Karpas-422 (cell line): Measurements from ENCODE around the gene TRAF3. TPM values are rescaled to one million over a fixed set of nuclear protein-coding genes. Genes with fewer than 3 reads are reported as not detected.
"Not testable (repeated sequence)": the region's sequence is repeated elsewhere in the genome, so short reads cannot be mapped to it uniquely, and the experiment has no call there.

ENCODE experiments used
- DNase-seq: peaks from one replicate; pipeline ENCODE4 v3.0.0-alpha.2; 2015
- H2AFZ ChIP-seq: fragments of 200-600 bp; sonication (generic); 2 replicates; pipeline ENCODE4 v1.6.1; 2014; ENCODE audit warnings: antibody characterized with exemption, low read length, mixed read lengths
- H3K27ac ChIP-seq: fragments of 200-600 bp; sonication (generic); 2 replicates; pipeline ENCODE4 v1.5.1; 2014; ENCODE audit warnings: mild to moderate bottlenecking, low read length, moderate library complexity
- H3K27me3 ChIP-seq: fragments of 200-600 bp; sonication (generic); 2 replicates; pipeline ENCODE4 v1.6.1; 2014; ENCODE audit warnings: low read length, mixed read lengths
- H3K36me3 ChIP-seq: fragments of 200-600 bp; sonication (generic); 2 replicates; pipeline ENCODE4 v1.6.1; 2014; ENCODE audit warnings: low read length, mixed read lengths; ENCODE audit not compliant: insufficient read depth
- H3K4me1 ChIP-seq: fragments of 200-600 bp; sonication (generic); 2 replicates; pipeline ENCODE4 v1.6.1; 2014; ENCODE audit warnings: mild to moderate bottlenecking, low read length, mixed read lengths
- H3K4me2 ChIP-seq: fragments of 200-600 bp; sonication (generic); 2 replicates; pipeline ENCODE4 v1.6.1; 2014; ENCODE audit warnings: low read length, low read depth, mild to moderate bottlenecking; ENCODE audit not compliant: poor library complexity, severe bottlenecking
- H3K4me3 ChIP-seq: fragments of 200-600 bp; sonication (generic); 2 replicates; pipeline ENCODE4 v1.5.1; 2014; ENCODE audit warnings: mild to moderate bottlenecking, antibody characterized with exemption, low read length, mixed read lengths
- H3K79me2 ChIP-seq: fragments of 200-600 bp; sonication (generic); 2 replicates; pipeline ENCODE4 v1.6.1; 2014; ENCODE audit warnings: mild to moderate bottlenecking, low read length, mixed read lengths
- H3K9ac ChIP-seq: fragments of 200-600 bp; sonication (generic); 2 replicates; pipeline ENCODE4 v1.6.0; 2014; ENCODE audit warnings: low read length
- H3K9me2 ChIP-seq: fragments of 200-600 bp; sonication (generic), shearing (Covaris generic); replicated peaks from 2 replicates; pipeline ENCODE4 v1.6.0; 2014; ENCODE audit warnings: mild to moderate bottlenecking, low read length, moderate library complexity; ENCODE audit not compliant: insufficient read depth
- H3K9me3 ChIP-seq: fragments of 300-700, 200-600 bp; sonication (generic); 2 replicates; pipeline ENCODE4 v1.6.1; 2014; ENCODE audit warnings: low read length, mixed read lengths
- H4K20me1 ChIP-seq: fragments of 200-600 bp; sonication (generic); 2 replicates; pipeline ENCODE4 v1.6.1; 2014; ENCODE audit warnings: mild to moderate bottlenecking, antibody characterized with exemption, low read length, low read depth; ENCODE audit not compliant: insufficient read depth
- total RNA-seq: library from RNA; depleted of rRNA; stranded (reverse); fragments of >200 nt; shearing (Covaris generic); gene quantifications from 2 replicates; pipeline ENCODE4 v1.2.3, GENCODE V29; 2014; ENCODE audit warnings: low replicate concordance

TRAF3 gene
- total RNA-seq, 1 experiment from 2014 or later, result 79.1 TPM

DNA sequence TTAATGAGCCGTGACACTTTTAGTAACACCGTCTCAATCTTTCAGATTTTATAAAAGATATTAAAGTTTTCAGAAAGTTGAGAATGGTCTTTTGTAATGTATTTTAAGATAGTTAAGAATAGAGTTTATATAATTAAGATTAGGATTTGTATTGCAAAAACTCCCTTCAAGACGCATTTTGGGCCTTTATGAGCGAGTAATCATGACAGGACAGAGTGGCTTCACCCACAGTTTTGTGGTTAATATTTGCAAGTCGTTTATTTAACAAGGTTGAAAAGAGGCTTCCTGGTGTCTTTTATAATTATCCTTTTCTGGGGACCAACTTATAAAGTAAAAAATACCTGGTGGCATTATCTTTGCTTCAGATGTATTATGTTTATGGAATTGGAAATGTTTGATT is 44.0 kb downstream of the TRAF3 start:
- peaks cover 46% of the 10 kb centered on the region; the same call in 1 of the 2 replicates for H4K20me1 ChIP-seq

DNA sequence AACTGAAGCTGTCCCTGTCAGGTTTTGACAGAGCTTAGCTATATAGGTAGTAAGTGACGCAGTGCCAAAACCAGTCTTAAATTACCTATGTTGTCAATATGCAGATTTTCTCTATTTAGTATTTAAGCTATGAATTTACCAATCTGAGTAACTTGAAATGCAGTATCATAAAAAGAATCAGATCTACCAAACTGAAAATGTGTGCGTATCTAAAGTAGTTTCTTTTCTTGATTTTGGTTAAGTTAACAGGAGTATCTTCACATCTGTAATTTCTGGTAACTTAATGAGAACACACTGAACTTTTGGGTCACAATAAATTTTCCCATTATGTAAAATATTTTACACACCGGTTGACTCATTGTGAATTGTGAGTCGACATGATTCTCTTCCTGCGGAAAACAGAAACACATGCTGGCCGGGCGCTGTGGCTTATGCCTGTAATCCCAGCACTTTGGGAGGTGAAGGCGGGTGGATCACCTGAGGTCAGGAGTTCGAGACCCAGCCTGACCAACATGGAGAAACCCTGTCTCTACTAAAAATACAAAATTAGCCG is 45.1 kb downstream of the TRAF3 start:
- H3K4me3 ChIP-seq, result no peak overlapping the region
- peaks cover 95% of the 10 kb centered on the region for H3K4me1 ChIP-seq
- 0 out of 2 replicates have a peak, but pooled peaks cover 3% of the 10 kb centered on the region for H3K36me3 ChIP-seq
- H3K27me3 ChIP-seq, result no peaks in the 10 kb centered on the region
- peaks cover 98% of the 10 kb centered on the region for H3K79me2 ChIP-seq
- peaks cover 42% of the 10 kb centered on the region; the same call in 1 of the 2 replicates for H4K20me1 ChIP-seq
- no peak for DNase-seq
- no peaks in the 10 kb centered on the region for H3K9me2 ChIP-seq
- peak overlapping the region; percentile 5; the same call in 1 of the 2 replicates for H3K9ac ChIP-seq
- no peaks in the 10 kb centered on the region for H3K9me3 ChIP-seq
- H3K4me2 ChIP-seq, result peak overlapping the region; percentile 53
- H2AFZ ChIP-seq, result no peak overlapping the region
- H3K27ac ChIP-seq, result peak overlapping the region; percentile 83

More for the DNA sequence above, 44.0 kb downstream of the TRAF3 start:
- Histone ChIP-seq H3K4me1 (peaks cover 99% of the 10 kb centered on the region), H2AFZ (no peak overlapping the region), H3K27ac (peak overlapping the region; percentile 83), H3K9ac (peak overlapping the region; percentile 23), H3K36me3 (0 out of 2 replicates have a peak, but pooled peaks cover 12% of the 10 kb centered on the region), H3K9me3 (no peaks in the 10 kb centered on the region), H3K4me2 (peak overlapping the region; percentile 53), H3K79me2 (peaks cover 98% of the 10 kb centered on the region), H3K4me3 (peak overlapping the region; percentile 20), H3K9me2 (no peaks in the 10 kb centered on the region), H3K27me3 (no peaks in the 10 kb centered on the region)
- no peak for DNase-seq

DNA sequence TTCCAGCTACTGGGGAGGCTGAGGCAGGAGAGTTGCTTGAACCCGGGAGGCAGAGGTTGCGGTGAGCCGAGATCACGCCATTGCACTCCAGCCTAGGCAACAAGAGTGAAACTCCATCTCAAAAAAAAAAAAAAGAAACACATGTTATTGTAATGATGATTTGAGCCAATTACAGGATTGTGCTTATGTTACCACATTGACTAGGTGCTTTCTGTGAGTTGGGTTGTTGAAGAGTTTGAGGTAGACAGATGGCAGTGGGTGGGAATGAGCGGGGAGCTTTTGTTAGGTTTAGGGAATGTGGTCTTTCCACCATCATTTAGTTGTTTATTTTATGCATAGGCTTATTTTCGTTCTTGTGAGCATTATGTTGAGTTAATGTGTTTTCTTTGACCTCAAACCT is 45.6 kb downstream of the TRAF3 start:
- Histone ChIP-seq H3K27ac (peak overlapping the region; percentile 83), H3K4me1 (peaks cover 94% of the 10 kb centered on the region), H3K4me2 (peak overlapping the region; percentile 50), H3K79me2 (peaks cover 98% of the 10 kb centered on the region), H4K20me1 (peaks cover 37% of the 10 kb centered on the region; the same call in 1 of the 2 replicates)
- DNase-seq, H3K36me3 ChIP-seq, H3K9me3 ChIP-seq, H3K9me2 ChIP-seq, H3K9ac ChIP-seq, H2AFZ ChIP-seq, H3K4me3 ChIP-seq, H3K27me3 ChIP-seq: not testable (repeated sequence)

DNA sequence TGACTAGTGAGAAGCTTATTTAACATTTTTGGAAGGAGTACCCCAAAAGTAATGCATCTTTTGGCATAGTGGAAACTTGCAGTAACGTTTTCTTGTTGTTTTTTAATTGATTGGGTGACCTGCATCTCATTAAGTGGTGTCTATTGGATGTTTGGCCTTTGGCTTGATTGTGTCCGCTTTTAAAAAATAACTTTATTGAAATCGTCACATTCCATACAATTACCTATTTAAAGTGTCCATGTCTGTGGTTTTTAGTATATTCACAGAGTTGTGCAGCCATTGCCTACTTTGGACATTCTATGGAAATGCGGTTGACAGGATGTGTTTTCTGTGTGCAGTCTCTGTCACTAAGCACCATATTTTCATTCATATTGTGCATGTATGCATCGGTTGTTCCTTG is 46.3 kb downstream of the TRAF3 start:
- Histone ChIP-seq H3K9me3 (no peaks in the 10 kb centered on the region), H3K4me1 (peaks cover 88% of the 10 kb centered on the region), H3K9ac (0 out of 2 replicates have a peak overlapping the region, but pooled peaks have one; percentile 1), H3K27ac (peak overlapping the region; percentile 60), H3K79me2 (peaks cover 98% of the 10 kb centered on the region), H3K36me3 (0 out of 2 replicates have a peak, but pooled peaks cover 3% of the 10 kb centered on the region), H3K4me2 (peak overlapping the region; percentile 50), H3K27me3 (no peaks in the 10 kb centered on the region), H2AFZ (no peak overlapping the region), H3K9me2 (no peaks in the 10 kb centered on the region), H4K20me1 (peaks cover 41% of the 10 kb centered on the region; the same call in 1 of the 2 replicates), H3K4me3 (no peak overlapping the region)
- DNase-seq, result no peak

DNA sequence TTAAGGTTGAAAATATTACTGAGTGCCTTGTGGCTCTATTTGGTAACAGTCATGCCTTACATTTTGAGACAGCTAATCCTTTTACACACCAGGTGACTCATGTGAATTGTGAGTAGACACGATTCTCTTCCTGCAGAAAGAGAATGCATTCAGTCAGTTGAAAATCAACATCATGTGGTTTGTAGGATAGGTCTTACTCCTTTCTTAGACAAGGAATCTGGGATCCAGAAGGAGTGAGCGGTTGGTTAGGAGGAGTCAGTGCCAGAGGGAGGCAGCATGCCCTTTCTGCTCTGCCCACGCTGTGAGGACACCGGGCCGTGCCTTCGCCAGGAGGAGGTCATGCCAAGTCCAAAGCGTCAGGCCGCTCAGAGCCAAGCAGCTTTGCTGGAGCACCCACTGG is 47.6 kb downstream of the TRAF3 start:
- Histone ChIP-seq H2AFZ (no peak overlapping the region), H3K9me3 (no peaks in the 10 kb centered on the region), H3K27me3 (no peaks in the 10 kb centered on the region), H3K4me2 (peak overlapping the region; percentile 50), H3K79me2 (peaks cover 98% of the 10 kb centered on the region), H4K20me1 (peaks cover 40% of the 10 kb centered on the region; the same call in 1 of the 2 replicates), H3K4me1 (peaks cover 83% of the 10 kb centered on the region), H3K4me3 (no peak overlapping the region), H3K27ac (peak overlapping the region; percentile 60), H3K36me3 (0 out of 2 replicates have a peak, but pooled peaks cover 9% of the 10 kb centered on the region), H3K9ac (peak overlapping the region; percentile 9; the same call in 1 of the 2 replicates), H3K9me2 (no peaks in the 10 kb centered on the region)
- DNase-seq, result no peak

DNA sequence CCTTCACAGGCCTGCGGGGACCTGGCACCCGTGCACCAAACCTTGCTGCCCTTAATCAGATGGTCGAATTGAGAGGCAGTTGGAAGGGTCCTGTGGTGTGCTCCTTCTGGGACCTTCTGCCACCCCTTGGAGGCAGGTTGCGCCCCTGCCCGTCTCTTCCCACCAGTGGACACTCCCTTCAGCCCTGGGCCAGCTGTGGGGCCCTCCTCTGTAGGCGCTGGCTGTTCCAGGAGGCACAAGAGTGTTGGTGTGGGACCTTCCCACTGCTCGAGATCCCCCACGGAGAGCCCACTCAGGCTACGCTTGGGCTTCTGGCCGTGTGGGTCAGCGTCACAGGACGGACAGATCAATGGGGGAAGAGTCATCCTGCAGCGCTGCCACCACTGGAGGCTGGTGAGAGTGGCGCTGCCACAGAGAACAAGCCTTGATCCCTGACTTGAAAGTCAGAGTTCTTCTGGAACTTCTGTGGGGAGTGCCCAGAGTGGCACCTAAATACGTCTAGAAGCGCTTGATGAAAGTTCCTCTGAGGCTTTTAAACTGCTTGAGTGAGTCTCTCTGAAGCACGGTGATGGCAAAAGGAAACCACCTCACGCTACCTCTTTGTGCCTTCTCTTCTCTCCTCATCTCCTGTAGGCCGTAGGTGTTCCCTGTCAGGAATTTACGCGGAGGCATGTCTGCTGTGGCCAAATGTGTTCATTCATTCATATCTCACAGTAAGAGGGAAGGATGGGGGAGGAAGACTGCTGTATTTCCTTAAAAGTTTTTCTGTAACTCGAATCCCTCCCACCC is 48.3 kb downstream of the TRAF3 start:
- H3K27ac ChIP-seq, result peak overlapping the region; percentile 60
- H3K9ac ChIP-seq, result peak overlapping the region; percentile 9; the same call in 1 of the 2 replicates
- H3K4me3 ChIP-seq, result no peak overlapping the region
- H3K27me3 ChIP-seq, result no peaks in the 10 kb centered on the region
- H2AFZ ChIP-seq, result no peak overlapping the region
- no peaks in the 10 kb centered on the region for H3K9me2 ChIP-seq
- peaks cover 15% of the 10 kb centered on the region for H3K36me3 ChIP-seq
- H4K20me1 ChIP-seq, result peaks cover 38% of the 10 kb centered on the region
- peaks cover 82% of the 10 kb centered on the region for H3K4me1 ChIP-seq
- peaks cover 100% of the 10 kb centered on the region for H3K79me2 ChIP-seq
- DNase-seq, result no peak
- peak overlapping the region; percentile 50 for H3K4me2 ChIP-seq
- H3K9me3 ChIP-seq, result no peaks in the 10 kb centered on the region

DNA sequence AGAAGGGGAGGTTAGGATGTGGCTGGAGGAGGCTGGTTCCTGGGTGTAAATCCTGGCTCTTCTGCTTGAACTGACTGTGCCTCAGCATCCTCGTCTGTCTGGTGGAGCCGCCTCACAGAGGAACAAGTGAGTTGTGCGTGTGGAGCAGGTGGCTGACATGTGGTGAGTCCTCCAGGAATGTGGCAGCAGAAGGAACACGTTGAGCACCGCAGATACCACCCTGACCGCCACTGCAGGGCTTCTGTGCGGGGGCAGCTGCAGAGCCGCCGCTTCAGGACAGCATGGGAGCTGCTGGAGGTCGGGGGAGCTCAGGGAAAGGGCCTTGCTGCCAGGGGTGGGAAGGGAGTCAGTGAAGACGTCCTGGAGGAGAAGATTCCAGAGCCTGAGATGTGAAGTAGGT is 48.9 kb downstream of the TRAF3 start:
- Histone ChIP-seq H3K79me2 (peaks cover 100% of the 10 kb centered on the region), H3K9ac (no peak overlapping the region), H3K27me3 (no peaks in the 10 kb centered on the region), H4K20me1 (peaks cover 38% of the 10 kb centered on the region), H3K4me2 (no peak overlapping the region), H3K27ac (peak overlapping the region; percentile 60), H3K4me3 (no peak overlapping the region), H2AFZ (no peak overlapping the region), H3K9me2 (no peaks in the 10 kb centered on the region), H3K9me3 (no peaks in the 10 kb centered on the region), H3K4me1 (peaks cover 81% of the 10 kb centered on the region), H3K36me3 (peaks cover 22% of the 10 kb centered on the region)
- no peak for DNase-seq
